ENCODE results near the gene CREB3. TPM values are rescaled to one million over a fixed set of nuclear protein-coding genes. Genes with fewer than 3 reads are reported as not detected.

The CREB3 gene
- polyA plus RNA-seq, 3 donors = 17.4 to 38.7 (median 32.2) TPM

GRCh38 chr9:35748858-35749514 lies 16.5 kb downstream of the CREB3 start, which contains the start of the genes GBA2 and RGP1:
Gene GBA2, minus strand, starts transcription at chr9:35749228. Its CDS starts 524 bp downstream, at chr9:35748704.
Gene RGP1, plus strand, starts transcription at chr9:35749287. Its CDS starts 469 bp downstream, at chr9:35749756.
- Histone ChIP-seq H3K4me3 (replicated peaks in 1 of 3; ENCODE audit: low read depth in 2 of 3, low read length in 3 of 3) (peak within 1 kb of the TSS; percentile 86 to 90 (median 89)), H3K79me2 (ENCODE audit: insufficient read depth, low read length) (peaks cover 52% of the 10 kb centered on the region), H2AFZ (ENCODE audit: insufficient read depth, low read depth, low read length, poor library complexity, severe bottlenecking) (peak within 1 kb of the TSS; percentile 82), H3K36me3 (replicated peaks in 1 of 2; ENCODE audit: control insufficient read depth in 1 of 2, insufficient read depth in 2 of 2, low read length in 2 of 2) (peaks cover 40 to 44% of the 10 kb centered on the region in 2 donors), H4K20me1 (ENCODE audit: insufficient read depth, low read length) (peaks cover 46% of the 10 kb centered on the region), H3K9me3 (replicated peaks in 1 of 2; ENCODE audit: control insufficient read depth in 1 of 2, insufficient read depth in 1 of 2, low read length in 2 of 2) (no peaks in the 10 kb centered on the region), H3K4me2 (replicated peaks; ENCODE audit: extremely low read depth, low read length, poor library complexity, severe bottlenecking) (peak within 1 kb of the TSS; percentile 97), H3K27ac (ENCODE audit: low read depth in 1 of 2, low read length in 2 of 2) (peak within 1 kb of the TSS; percentile 59 to 80), H3K4me1 (ENCODE audit: control insufficient read depth in 1 of 2, insufficient read depth in 2 of 2, low read length in 2 of 2) (peaks cover 46 to 50% of the 10 kb centered on the region in 2 donors), H3K27me3 (ENCODE audit: control insufficient read depth in 2 of 2, insufficient read depth in 2 of 2, low read length in 2 of 2) (no peaks in the 10 kb centered on the region), H3K9ac (ENCODE audit: insufficient read depth, low read length, poor library complexity, severe bottlenecking) (peak within 1 kb of the TSS; percentile 83)
- intact Hi-C loops (cut with micrococcal nuclease) = loop anchor here (2.0 to 5.0 kb wide), 2 partner anchors 16 to 142 kb away; partner anchors contain the start of genes CREB3 (in 2 of the 2), TLN1 (in 2 of the 2) and TESK1 (in 1 of the 2)
- Mint-ChIP-seq H3K27ac (peak within 1 kb of the TSS; percentile 86 to 95 (median 91)), H3K4me3 (peak within 1 kb of the TSS; percentile 95), H3K9me3 (peaks cover 0 to 3% (median 0%) of the 10 kb centered on the region in 7 donors), H3K27me3 (ENCODE audit: low read depth in 3 of 3) (peaks cover 0 to 2% (median 0%) of the 10 kb centered on the region in 3 donors), H3K36me3 (peaks cover 46 to 62% of the 10 kb centered on the region in 2 donors), H3K4me1 (peaks cover 49% of the 10 kb centered on the region)
- TF ChIP-seq CTCF (IDR thresholded peaks at IDR 0.05) = no peak
- under 1% methylated on average over 61 of the region's 69 CpGs for WGBS (ENCODE audit: insufficient coverage)
- DNase-seq = peak; percentile 61 to 62 (median 62)

GRCh38 chr9:35749515-35750255 lies 17.2 kb downstream of the CREB3 start:
- intact Hi-C loops (cut with micrococcal nuclease) = loop anchor here (2.0 to 5.0 kb wide), 2 partner anchors 17 to 142 kb away; partner anchors contain the start of genes CREB3 (in 2 of the 2), TLN1 (in 2 of the 2) and TESK1 (in 1 of the 2)
- peaks cover 50% of the 10 kb centered on the region for H3K79me2 ChIP-seq (ENCODE audit: insufficient read depth, low read length)
- H3K27ac ChIP-seq (ENCODE audit: low read depth in 1 of 2, low read length in 2 of 2) = peak overlapping the region; percentile 32 to 80
- Mint-ChIP-seq H3K27me3 (ENCODE audit: low read depth in 3 of 3) (peaks cover 0 to 2% (median 0%) of the 10 kb centered on the region in 3 donors), H3K4me3 (peak overlapping the region; percentile 95), H3K36me3 (peaks cover 45 to 60% of the 10 kb centered on the region in 2 donors), H3K9me3 (peaks cover 0 to 3% (median 0%) of the 10 kb centered on the region in 7 donors), H3K4me1 (peaks cover 42% of the 10 kb centered on the region), H3K27ac (peak overlapping the region; percentile 72 to 95 (median 87))
- peaks cover 39% of the 10 kb centered on the region for H4K20me1 ChIP-seq (ENCODE audit: insufficient read depth, low read length)
- peak overlapping the region; percentile 97 for H3K4me2 ChIP-seq (replicated peaks; ENCODE audit: extremely low read depth, low read length, poor library complexity, severe bottlenecking)
- H3K4me3 ChIP-seq (replicated peaks in 1 of 3; ENCODE audit: low read depth in 2 of 3, low read length in 3 of 3) = peak overlapping the region; percentile 86 to 90 (median 89)
- no peaks in the 10 kb centered on the region for H3K27me3 ChIP-seq (ENCODE audit: control insufficient read depth in 2 of 2, insufficient read depth in 2 of 2, low read length in 2 of 2)
- peaks cover 38 to 44% of the 10 kb centered on the region in 2 donors for H3K36me3 ChIP-seq (replicated peaks in 1 of 2; ENCODE audit: control insufficient read depth in 1 of 2, insufficient read depth in 2 of 2, low read length in 2 of 2)
- no peaks in the 10 kb centered on the region for H3K9me3 ChIP-seq (replicated peaks in 1 of 2; ENCODE audit: control insufficient read depth in 1 of 2, insufficient read depth in 1 of 2, low read length in 2 of 2)
- peak in 2 of 3 donors; percentile 37 to 44 for DNase-seq
- 0% methylated on average over 5 of the region's 19 CpGs for WGBS (ENCODE audit: insufficient coverage)
- peak overlapping the region; percentile 83 for H3K9ac ChIP-seq (ENCODE audit: insufficient read depth, low read length, poor library complexity, severe bottlenecking)
- peaks cover 41 to 43% of the 10 kb centered on the region in 2 donors for H3K4me1 ChIP-seq (ENCODE audit: control insufficient read depth in 1 of 2, insufficient read depth in 2 of 2, low read length in 2 of 2)
- TF ChIP-seq CTCF (IDR thresholded peaks at IDR 0.05) = no peak
- H2AFZ ChIP-seq (ENCODE audit: insufficient read depth, low read depth, low read length, poor library complexity, severe bottlenecking) = peak overlapping the region; percentile 82
